ENCODE data around the gene FOXA3.

- no peak for TF ChIP-seq ZFP36 (IDR thresholded peaks at IDR 0.05; ENCODE audit: borderline replicate concordance, partially characterized antibody)
- TF ChIP-seq, protein P1, sequence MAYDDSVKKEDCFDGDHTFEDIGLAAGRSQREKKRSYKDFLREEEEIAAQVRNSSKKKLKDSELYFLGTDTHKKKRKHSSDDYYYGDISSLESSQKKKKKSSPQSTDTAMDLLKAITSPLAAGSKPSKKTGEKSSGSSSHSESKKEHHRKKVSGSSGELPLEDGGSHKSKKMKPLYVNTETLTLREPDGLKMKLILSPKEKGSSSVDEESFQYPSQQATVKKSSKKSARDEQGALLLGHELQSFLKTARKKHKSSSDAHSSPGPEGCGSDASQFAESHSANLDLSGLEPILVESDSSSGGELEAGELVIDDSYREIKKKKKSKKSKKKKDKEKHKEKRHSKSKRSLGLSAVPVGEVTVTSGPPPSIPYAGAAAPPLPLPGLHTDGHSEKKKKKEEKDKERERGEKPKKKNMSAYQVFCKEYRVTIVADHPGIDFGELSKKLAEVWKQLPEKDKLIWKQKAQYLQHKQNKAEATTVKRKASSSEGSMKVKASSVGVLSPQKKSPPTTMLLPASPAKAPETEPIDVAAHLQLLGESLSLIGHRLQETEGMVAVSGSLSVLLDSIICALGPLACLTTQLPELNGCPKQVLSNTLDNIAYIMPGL (CRISPR knock-in tag; IDR thresholded peaks at IDR 0.05; ENCODE audit: borderline replicate concordance): no peak
- TF ChIP-seq, protein P2, sequence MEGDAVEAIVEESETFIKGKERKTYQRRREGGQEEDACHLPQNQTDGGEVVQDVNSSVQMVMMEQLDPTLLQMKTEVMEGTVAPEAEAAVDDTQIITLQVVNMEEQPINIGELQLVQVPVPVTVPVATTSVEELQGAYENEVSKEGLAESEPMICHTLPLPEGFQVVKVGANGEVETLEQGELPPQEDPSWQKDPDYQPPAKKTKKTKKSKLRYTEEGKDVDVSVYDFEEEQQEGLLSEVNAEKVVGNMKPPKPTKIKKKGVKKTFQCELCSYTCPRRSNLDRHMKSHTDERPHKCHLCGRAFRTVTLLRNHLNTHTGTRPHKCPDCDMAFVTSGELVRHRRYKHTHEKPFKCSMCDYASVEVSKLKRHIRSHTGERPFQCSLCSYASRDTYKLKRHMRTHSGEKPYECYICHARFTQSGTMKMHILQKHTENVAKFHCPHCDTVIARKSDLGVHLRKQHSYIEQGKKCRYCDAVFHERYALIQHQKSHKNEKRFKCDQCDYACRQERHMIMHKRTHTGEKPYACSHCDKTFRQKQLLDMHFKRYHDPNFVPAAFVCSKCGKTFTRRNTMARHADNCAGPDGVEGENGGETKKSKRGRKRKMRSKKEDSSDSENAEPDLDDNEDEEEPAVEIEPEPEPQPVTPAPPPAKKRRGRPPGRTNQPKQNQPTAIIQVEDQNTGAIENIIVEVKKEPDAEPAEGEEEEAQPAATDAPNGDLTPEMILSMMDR (IDR thresholded peaks at IDR 0.05): no peak
- TF ChIP-seq REST (IDR thresholded peaks at IDR 0.05): no peak
- TF ChIP-seq CEBPB (IDR thresholded peaks at IDR 0.05): no peak
- TF ChIP-seq FOXS1 (CRISPR knock-in tag; IDR thresholded peaks at IDR 0.05): no peak
- TF ChIP-seq POLR2A (IDR thresholded peaks at IDR 0.05; ENCODE audit: low read length): no peak
- no peak for TF ChIP-seq RNF2 (IDR thresholded peaks at IDR 0.05; ENCODE audit: borderline replicate concordance, low read depth)
- TF ChIP-seq, protein P3, sequence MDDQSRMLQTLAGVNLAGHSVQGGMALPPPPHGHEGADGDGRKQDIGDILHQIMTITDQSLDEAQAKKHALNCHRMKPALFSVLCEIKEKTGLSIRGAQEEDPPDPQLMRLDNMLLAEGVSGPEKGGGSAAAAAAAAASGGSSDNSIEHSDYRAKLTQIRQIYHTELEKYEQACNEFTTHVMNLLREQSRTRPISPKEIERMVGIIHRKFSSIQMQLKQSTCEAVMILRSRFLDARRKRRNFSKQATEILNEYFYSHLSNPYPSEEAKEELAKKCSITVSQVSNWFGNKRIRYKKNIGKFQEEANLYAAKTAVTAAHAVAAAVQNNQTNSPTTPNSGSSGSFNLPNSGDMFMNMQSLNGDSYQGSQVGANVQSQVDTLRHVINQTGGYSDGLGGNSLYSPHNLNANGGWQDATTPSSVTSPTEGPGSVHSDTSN (IDR thresholded peaks at IDR 0.05): no peak
- TF ChIP-seq, protein P4, sequence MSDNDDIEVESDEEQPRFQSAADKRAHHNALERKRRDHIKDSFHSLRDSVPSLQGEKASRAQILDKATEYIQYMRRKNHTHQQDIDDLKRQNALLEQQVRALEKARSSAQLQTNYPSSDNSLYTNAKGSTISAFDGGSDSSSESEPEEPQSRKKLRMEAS (IDR thresholded peaks at IDR 0.05): no peak
- no peak for TF ChIP-seq KDM1A (IDR thresholded peaks at IDR 0.05; ENCODE audit: low read depth)
Observed at GRCh38 chr19:45825263-45825605, 38.9 kb upstream of the FOXA3 start.
